ENCODE measurements around the gene PGM1.
"Not testable (repeated sequence)": the region's sequence is repeated elsewhere in the genome, so short reads cannot be mapped to it uniquely, and the experiment has no call there.

The PGM1 gene

GRCh38 chr1:63593303-63593885 is at the start of gene PGM1:
Gene PGM1 (plus strand): TSS chr1:63593411. CDS start chr1:63593489, 78 bp downstream.
- peak; percentile 71 for DNase-seq

DNA sequence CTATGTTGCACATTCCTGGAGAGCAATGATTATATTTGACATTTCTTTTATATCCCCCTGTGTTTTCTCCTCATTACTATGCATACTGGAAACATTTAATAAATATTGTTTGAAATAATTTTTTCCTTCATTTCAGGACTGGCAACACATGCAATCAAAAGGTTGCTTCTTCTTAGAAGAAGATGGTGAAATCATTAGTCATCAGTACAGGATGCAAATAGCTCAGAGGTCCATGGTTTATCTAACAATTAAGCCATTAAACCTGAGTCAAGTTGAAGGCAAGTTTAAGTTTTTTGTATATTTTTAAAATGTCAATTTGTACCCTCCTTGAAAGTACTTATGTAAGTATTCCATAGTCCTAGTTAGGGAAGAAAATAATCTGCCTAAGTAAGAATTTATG is 47.4 kb upstream of the PGM1 start:
- DNase-seq = no peak

DNA sequence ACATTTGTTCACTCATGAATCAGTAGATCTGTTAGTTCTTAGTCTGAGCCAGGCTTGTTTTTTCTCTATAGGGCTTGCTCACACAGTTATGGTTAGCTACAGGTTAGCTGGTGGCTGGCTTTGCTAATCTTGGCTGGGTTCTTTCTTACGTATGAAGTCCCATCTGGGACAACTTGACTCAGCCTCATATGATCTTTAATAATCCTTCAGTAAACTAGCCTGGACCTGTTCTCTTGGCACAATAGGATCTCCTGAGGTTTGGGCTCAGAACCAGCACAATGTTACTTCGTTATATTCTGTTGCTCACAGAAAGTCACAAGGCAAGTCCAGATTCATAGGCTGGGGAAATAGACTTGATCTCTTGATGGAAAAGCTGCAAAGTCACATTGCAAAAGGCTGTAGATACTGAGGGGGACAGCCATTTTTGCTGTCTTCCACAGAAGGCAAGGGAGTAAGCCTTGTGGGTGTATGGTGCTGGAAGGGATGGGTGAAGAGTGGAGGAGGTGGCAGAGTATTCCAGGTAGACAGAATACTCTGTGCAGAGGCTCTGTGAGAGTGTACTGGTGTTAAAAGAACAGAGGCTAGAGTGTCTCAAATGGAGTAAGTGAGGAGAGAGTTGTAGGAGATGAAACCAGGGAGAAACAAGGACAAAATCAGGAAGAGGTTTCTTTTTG is 45.5 kb upstream of the PGM1 start:
- no peak for DNase-seq

DNA sequence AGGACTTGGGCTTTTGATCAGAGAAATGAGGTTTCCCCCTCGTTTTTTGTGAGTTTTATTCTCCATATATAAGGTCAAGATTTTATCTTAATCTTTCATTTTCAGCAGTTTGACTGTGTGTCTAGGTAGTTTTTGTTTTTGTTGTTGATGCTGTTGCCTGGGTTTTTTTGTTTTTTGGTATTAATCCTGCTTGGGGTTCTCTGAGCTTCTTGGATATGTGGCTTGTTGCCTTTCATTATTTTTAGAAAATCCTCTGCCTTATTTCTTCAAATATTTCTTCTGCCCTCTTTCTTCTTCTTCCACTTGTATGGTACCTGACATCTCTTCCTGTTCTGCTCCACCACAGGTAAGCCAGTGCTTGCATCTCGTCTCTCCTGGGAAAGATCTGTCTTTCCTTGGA is 44.9 kb upstream of the PGM1 start:
- no peak for DNase-seq

GRCh38 chr1:63548877-63549276 is 44.3 kb upstream of the PGM1 start:
- DNase-seq = peak; percentile 8

DNA sequence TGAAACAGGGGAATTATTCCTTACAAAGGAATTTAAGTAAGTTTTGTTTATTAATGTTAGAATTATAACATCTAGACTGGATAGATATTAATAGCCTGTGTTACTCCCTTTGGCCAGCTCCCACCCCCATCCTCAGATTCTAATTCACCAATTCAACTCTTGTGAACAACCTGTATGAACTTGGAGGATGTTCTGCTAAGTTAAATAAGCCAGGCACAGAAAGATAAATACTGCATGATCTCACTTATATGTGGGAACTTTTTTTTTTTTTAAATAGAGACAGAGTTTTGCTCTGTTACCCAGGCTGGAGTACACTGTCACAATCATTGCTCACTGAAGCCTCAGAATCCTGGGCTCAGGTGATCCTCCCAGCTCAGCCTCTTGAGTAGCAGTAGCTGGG is 37.7 kb upstream of the PGM1 start:
- no peak for DNase-seq

GRCh38 chr1:63557365-63557987 is 35.7 kb upstream of the PGM1 start:
- no peak for DNase-seq

DNA sequence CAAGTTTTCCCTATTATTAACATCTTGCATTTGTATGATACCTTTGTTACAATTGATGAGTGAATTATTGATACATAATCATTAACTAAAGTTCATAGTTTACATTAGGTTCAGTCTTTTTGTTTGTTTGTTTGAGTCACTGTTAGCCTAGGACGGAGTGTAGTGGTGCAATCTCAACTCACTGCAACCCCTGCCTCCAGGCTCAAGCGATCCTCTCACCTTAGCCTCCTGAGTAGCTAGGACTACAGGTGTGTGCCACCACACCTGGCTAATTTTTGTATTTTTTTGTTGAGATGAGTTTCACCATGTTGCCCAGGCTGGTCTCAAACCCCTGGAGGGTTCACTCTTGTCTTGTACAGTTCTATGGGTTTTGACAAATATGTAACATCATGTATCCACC is 33.9 kb upstream of the PGM1 start:
- no peak for DNase-seq

GRCh38 chr1:63563745-63564144 is 29.5 kb upstream of the PGM1 start:
- no peak for DNase-seq

DNA sequence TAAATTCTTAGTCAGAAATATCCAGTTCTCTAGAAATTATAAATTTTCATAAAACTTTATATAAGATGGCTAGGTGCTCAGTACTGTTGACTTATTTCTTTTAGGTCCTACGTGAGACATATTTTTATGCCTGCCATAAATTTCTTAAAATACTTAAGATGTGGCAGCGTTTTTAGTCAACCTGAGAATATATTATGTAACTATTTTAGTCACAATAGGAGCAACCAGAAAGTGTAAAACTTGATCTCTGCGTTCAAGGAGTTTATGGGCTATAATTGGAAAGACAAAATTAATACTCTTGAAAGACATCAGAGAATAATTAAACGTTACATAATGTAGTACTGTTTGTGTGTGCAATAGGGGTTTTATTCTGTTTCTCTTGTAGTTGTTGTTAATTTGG is 24.1 kb upstream of the PGM1 start:
- no peak for DNase-seq

DNA sequence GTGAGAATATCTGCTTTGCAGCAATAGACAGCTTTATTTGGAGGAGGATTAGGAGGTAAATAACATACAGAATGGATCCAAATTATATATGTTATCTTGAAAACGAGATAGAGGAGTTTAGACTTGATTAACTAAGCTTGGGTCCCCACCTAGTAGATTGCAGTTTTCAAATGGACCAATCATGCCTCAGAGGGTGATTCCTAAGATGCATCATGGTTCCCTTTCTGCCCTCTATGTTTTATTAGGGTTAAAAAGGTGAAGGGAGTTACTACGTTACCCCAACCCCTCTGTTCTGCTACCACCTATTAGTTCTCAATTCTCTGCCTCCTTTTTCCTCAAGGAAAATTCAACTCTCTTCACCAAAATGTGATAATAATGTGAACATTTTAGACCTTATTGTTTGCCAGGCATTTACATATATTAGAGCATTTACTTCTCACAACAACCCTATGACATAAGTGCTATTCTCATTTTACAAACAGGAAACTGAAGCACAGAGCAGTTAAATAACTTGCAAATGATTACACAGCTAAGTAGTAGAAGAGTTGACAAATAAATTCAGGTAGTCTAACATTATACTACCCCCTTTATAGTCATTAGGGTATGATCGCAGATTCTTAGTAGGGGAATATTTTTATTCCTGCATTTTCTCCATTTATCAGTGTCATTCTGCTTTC is 23.4 kb upstream of the PGM1 start:
- no peak for DNase-seq

- not testable (repeated sequence) for DNase-seq
Observed at GRCh38 chr1:63572686-63573085, 20.5 kb upstream of the PGM1 start.

- DNase-seq = not testable (repeated sequence)
Observed at GRCh38 chr1:63574203-63574796, 18.9 kb upstream of the PGM1 start.

DNA sequence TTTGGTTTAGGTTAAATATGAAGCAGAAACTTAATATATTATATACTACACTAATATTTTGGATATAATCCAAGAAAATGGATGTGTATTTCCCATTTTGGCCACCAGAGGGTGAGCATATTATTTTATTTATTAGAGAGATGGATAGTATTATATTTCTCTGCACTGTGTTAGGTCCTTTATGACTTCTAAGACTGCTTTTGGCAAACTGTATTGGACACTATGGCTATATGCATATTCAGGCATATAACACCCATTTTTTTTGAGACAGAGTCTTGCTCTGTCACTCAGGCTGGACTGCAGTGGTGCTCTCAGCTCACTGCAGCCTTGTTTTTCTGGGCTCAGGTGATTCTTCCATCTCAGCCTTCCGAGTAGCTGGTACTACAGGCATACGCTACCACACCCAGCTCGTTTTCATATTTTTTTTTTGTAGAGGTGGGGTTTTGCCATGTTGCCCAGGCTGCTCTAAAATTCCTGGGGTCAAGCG is 17.8 kb upstream of the PGM1 start:
- DNase-seq = peak; percentile 53

DNA sequence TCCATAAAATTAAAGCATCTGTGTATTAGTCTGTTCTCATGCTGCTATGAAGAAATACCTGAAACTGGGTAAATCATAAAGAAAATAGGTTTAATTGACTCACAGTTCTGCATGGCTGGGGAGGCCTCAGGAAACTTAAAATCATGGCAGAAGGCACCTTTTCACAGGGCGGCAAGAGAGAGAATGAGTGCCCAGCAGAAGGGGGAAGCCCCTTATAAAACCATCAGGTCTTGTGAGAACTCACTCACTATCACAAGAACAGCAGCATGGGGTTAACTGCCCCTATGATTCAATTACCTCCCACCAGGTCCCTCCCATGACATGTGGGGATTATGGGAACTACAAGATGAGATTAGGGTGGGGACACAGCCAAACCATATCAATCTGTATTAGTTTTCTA is 6.9 kb upstream of the PGM1 start:
- DNase-seq = not testable (repeated sequence)

- no peak for DNase-seq
Observed at GRCh38 chr1:63590166-63590560, 3.0 kb upstream of the PGM1 start.

- DNase-seq = peak; percentile 25
Observed at GRCh38 chr1:63592536-63593302, 492 bp upstream of the PGM1 start.

- peak; percentile 75 for DNase-seq
Observed at GRCh38 chr1:63593886-63594605, 835 bp downstream of the PGM1 start.

GRCh38 chr1:63595435-63595834 is 2.2 kb downstream of the PGM1 start:
- no peak for DNase-seq

DNA sequence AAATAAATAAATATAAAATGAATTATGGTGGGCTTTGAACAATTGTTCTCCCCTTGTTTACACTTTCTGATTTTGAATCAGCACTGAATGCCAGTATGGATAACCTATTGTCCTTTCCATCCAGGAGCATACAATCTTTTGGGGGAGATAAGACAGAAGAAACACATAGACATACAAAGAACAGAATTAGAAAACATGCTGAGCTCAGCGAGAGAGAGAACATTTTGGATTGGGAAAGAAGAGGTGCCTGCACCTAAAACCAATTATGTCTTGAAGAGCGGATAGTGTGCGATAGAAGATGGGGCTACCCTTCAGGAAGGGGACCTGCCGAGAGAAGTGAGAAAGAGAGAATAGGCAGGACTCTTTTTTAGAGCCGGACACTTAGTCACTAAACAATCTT is 6.6 kb downstream of the PGM1 start:
- DNase-seq = no peak

- DNase-seq = no peak
Observed at GRCh38 chr1:63600248-63600647, 7.0 kb downstream of the PGM1 start.

GRCh38 chr1:63601061-63601460 is 7.8 kb downstream of the PGM1 start:
- no peak for DNase-seq

Data from CD4-positive, alpha-beta T cell treated with Interleukin-4 for 4 hours (primary cell).